Sigmoid colon (tissue), 4 donors: ENCODE measurements around the gene TMUB1.

Source experiments
- EP300 ChIP-seq, 4 donors: sonication (generic); formaldehyde crosslinking; IDR thresholded peaks; one replicate each; pipeline ENCODE4 v1.6.1; 2017; ENCODE audit warnings: antibody characterized with exemption in 4 of 4
- POLR2A ChIP-seq, 2 donors: fragments of 450-650 bp; IDR thresholded peaks; one replicate each; pipeline ENCODE4 v1.6.1; 2016; ENCODE audit warnings: antibody characterized with exemption in 2 of 2, mild to moderate bottlenecking in 2 of 2, moderate library complexity in 2 of 2
- POLR2AphosphoS5 ChIP-seq, 4 donors: sonication (generic); formaldehyde crosslinking; IDR thresholded peaks; one replicate each; pipeline ENCODE4 v1.6.1; 2017; ENCODE audit warnings: antibody characterized with exemption in 4 of 4
- TF ChIP-seq, protein P1 (sequence below), 4 experiments: fragments of 450-650 bp in 3 of 4; fragments of 200-600 bp in 1 of 4; IDR thresholded peaks; one replicate each; pipeline ENCODE4 v1.5.1; 2016 to 2019; ENCODE audit warnings: antibody characterized with exemption in 4 of 4, mild to moderate bottlenecking in 3 of 4, moderate library complexity in 2 of 4

DNA sequence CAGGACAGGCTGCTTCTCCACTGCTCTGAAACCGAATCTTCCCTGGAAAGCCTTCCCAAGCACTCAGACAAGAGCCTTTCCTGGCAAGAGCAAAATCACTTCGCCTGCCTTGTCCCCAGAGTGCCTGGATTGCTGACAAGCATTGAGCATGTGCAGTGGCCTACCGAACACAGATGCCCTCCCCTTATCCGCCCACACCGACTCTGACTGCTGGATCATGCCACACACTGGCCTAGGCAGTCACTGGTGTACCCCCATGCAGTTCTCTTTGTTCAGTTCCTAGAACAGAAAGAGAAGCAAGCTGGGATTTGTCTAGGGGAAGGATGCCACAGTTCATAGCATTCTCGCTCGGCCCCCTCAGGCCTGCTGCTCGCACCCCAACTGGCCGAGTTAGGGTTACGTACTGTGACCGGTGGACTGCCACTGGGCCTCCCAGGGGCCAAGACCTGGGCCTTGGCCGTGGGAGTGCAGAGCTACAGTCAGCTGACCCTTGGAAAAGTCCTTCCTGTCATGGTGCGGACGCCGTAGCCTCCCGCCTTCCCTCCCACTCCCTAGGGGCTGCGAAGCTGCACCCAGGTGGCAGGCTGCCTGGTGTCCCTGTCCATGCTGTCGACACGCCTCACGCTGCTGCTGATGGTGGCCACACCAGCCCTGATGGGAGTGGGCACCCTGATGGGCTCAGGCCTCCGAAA lies 48.1 kb downstream of the TMUB1 start:
- TF ChIP-seq POLR2A (IDR thresholded peaks at IDR 0.05) (no peak), POLR2AphosphoS5 (IDR thresholded peaks at IDR 0.05) (no peak), EP300 (IDR thresholded peaks at IDR 0.05) (no peak)
- TF ChIP-seq, protein P1, sequence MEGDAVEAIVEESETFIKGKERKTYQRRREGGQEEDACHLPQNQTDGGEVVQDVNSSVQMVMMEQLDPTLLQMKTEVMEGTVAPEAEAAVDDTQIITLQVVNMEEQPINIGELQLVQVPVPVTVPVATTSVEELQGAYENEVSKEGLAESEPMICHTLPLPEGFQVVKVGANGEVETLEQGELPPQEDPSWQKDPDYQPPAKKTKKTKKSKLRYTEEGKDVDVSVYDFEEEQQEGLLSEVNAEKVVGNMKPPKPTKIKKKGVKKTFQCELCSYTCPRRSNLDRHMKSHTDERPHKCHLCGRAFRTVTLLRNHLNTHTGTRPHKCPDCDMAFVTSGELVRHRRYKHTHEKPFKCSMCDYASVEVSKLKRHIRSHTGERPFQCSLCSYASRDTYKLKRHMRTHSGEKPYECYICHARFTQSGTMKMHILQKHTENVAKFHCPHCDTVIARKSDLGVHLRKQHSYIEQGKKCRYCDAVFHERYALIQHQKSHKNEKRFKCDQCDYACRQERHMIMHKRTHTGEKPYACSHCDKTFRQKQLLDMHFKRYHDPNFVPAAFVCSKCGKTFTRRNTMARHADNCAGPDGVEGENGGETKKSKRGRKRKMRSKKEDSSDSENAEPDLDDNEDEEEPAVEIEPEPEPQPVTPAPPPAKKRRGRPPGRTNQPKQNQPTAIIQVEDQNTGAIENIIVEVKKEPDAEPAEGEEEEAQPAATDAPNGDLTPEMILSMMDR (IDR thresholded peaks at IDR 0.05): no peak
